ENCODE results near the gene EFHC2. TPM values are rescaled to one million over a fixed set of nuclear protein-coding genes. Genes with fewer than 3 reads are reported as not detected.

EFHC2 gene
- total RNA-seq, 1 experiment from 2014 or later, result not detected

DNA sequence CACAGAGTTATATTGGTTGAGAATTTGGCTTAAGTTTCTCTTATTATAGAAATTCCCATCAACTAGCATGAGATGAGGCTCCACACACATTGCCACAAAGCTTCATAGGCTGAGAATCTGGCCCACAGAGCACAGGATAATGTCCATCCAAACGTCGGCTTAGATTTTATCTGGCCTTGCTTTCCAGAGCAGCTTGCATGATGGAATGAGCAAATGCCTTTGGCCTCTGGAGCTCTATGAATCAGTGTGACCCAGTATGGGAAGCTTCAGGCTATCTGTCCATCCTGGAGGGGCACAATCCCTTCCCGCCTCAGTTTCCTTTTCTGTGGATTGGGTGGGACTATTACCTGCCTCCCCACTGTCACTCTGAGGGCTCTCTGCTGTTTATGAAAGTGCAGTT lies 238.8 kb downstream of the EFHC2 start:
- Histone ChIP-seq H2AFZ (ENCODE audit: low read depth, low read length, poor library complexity, severe bottlenecking) (no peak overlapping the region), H3K27ac (ENCODE audit: low read depth, low read length) (no peak overlapping the region), H3K79me2 (ENCODE audit: insufficient read depth, low read length) (no peaks in the 10 kb centered on the region), H3K9me3 (ENCODE audit: control insufficient read depth in 1 of 2, insufficient read depth in 1 of 2, low read depth in 1 of 2, low read length in 2 of 2) (no peaks in the 10 kb centered on the region), H4K20me1 (ENCODE audit: insufficient read depth) (no peaks in the 10 kb centered on the region), H3K36me3 (ENCODE audit: control insufficient read depth in 1 of 2, insufficient read depth in 2 of 2, low read length in 2 of 2) (no peaks in the 10 kb centered on the region), H3K4me1 (ENCODE audit: control insufficient read depth in 1 of 2, insufficient read depth in 2 of 2, low read length in 2 of 2) (no peaks in the 10 kb centered on the region), H3K4me3 (replicated peaks in 1 of 2; ENCODE audit: low read depth in 1 of 2, low read length in 2 of 2) (no peak overlapping the region), H3K9me2 (ENCODE audit: insufficient read depth) (no peaks in the 10 kb centered on the region), H3K4me2 (ENCODE audit: low read length) (no peak overlapping the region), H3K27me3 (ENCODE audit: insufficient read depth, low read length) (no peaks in the 10 kb centered on the region), H3K9ac (ENCODE audit: low read length) (no peak overlapping the region)
- BruUV-seq (replicated peaks), result no TSS peak
- DNase-seq (ENCODE audit: low read depth, low spot score) (no peak), ATAC-seq (no peak)
- TF ChIP-seq SRF (IDR thresholded peaks at IDR 0.05; ENCODE audit: low read depth) (no peak), POLR2AphosphoS5 (IDR thresholded peaks at IDR 0.05; ENCODE audit: low read depth, low read length) (no peak), EZH2phosphoT487 (IDR thresholded peaks at IDR 0.05; ENCODE audit: borderline replicate concordance) (no peak), RAD21 (IDR thresholded peaks at IDR 0.05; ENCODE audit: low read depth) (no peak), ZNF274 (IDR thresholded peaks at IDR 0.05; ENCODE audit: low read depth, low read length) (no peak)
- ChIA-PET CTCF (no interaction called here), POLR2A (no interaction called here), RAD21 (ENCODE audit: low non-redundant PET in 1 of 2, low total read pairs in 2 of 2, uncharacterized antibody in 2 of 2, unreplicated experiment in 2 of 2) (no interaction called here)
- intact Hi-C loops (cut with micrococcal nuclease), result no loop called here

DNA sequence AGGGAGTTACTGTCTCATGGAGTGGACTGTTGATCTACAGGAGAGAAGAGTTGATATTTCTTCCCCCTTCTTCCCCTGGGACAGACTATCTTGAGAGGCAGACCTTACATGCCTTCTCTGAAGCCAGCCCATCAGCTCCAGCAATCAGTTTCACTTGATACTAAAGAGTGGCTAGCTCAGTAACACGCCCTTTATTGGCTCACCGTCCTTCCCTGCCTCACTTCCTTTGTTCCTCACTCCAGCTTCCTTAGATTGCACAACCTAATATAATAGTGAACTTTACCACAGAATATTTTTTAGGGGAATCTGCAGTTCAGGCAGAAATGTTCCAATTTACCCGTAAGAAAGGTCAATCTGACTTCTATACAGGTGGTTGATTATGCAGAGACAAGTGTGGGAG lies 242.2 kb downstream of the EFHC2 start:
- H2AFZ ChIP-seq (ENCODE audit: low read depth, low read length, poor library complexity, severe bottlenecking), result no peak overlapping the region
- intact Hi-C loops (cut with micrococcal nuclease), result no loop called here
- POLR2A ChIA-PET, result no interaction called here
- no peaks in the 10 kb centered on the region for H3K9me3 ChIP-seq (ENCODE audit: control insufficient read depth in 1 of 2, insufficient read depth in 1 of 2, low read depth in 1 of 2, low read length in 2 of 2)
- no TSS peak for BruUV-seq (replicated peaks)
- no peak for DNase-seq (ENCODE audit: low read depth, low spot score)
- H3K27me3 ChIP-seq (ENCODE audit: insufficient read depth, low read length), result no peaks in the 10 kb centered on the region
- H3K4me2 ChIP-seq (ENCODE audit: low read length), result no peak overlapping the region
- no peak overlapping the region for H3K27ac ChIP-seq (ENCODE audit: low read depth, low read length)
- no peaks in the 10 kb centered on the region for H3K36me3 ChIP-seq (ENCODE audit: control insufficient read depth in 1 of 2, insufficient read depth in 2 of 2, low read length in 2 of 2)
- H3K4me3 ChIP-seq (replicated peaks in 1 of 2; ENCODE audit: low read depth in 1 of 2, low read length in 2 of 2), result no peak overlapping the region
- no peaks in the 10 kb centered on the region for H3K4me1 ChIP-seq (ENCODE audit: control insufficient read depth in 1 of 2, insufficient read depth in 2 of 2, low read length in 2 of 2)
- TF ChIP-seq, protein P1, sequence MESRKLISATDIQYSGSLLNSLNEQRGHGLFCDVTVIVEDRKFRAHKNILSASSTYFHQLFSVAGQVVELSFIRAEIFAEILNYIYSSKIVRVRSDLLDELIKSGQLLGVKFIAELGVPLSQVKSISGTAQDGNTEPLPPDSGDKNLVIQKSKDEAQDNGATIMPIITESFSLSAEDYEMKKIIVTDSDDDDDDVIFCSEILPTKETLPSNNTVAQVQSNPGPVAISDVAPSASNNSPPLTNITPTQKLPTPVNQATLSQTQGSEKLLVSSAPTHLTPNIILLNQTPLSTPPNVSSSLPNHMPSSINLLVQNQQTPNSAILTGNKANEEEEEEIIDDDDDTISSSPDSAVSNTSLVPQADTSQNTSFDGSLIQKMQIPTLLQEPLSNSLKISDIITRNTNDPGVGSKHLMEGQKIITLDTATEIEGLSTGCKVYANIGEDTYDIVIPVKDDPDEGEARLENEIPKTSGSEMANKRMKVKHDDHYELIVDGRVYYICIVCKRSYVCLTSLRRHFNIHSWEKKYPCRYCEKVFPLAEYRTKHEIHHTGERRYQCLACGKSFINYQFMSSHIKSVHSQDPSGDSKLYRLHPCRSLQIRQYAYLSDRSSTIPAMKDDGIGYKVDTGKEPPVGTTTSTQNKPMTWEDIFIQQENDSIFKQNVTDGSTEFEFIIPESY (IDR thresholded peaks at IDR 0.05; ENCODE audit: extremely low read depth, insufficient replicate concordance, low read length), result no peak
- no peak for TF ChIP-seq POLR2AphosphoS5 (IDR thresholded peaks at IDR 0.05; ENCODE audit: low read depth, low read length)
- no peak for TF ChIP-seq CTCF (IDR thresholded peaks at IDR 0.05 in 2 of 3, conservative IDR thresholded peaks at IDR 0.05 in 1 of 3; ENCODE audit: borderline replicate concordance in 1 of 3, insufficient read depth in 1 of 3, low read depth in 2 of 3, low read length in 2 of 3)
- TF ChIP-seq CBX3 (IDR thresholded peaks at IDR 0.05; ENCODE audit: low read depth), result no peak
- TF ChIP-seq ZNF274 (IDR thresholded peaks at IDR 0.05; ENCODE audit: low read depth, low read length), result no peak
- no peak for TF ChIP-seq SP1 (IDR thresholded peaks at IDR 0.05; ENCODE audit: low read depth)
- no peak for TF ChIP-seq EZH2 (IDR thresholded peaks at IDR 0.05)
- TF ChIP-seq CEBPB (IDR thresholded peaks at IDR 0.05; ENCODE audit: low read depth), result no peak
- TF ChIP-seq, protein P2, sequence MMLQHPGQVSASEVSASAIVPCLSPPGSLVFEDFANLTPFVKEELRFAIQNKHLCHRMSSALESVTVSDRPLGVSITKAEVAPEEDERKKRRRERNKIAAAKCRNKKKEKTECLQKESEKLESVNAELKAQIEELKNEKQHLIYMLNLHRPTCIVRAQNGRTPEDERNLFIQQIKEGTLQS (IDR thresholded peaks at IDR 0.05), result no peak
- no peak for TF ChIP-seq EZH2phosphoT487 (IDR thresholded peaks at IDR 0.05; ENCODE audit: borderline replicate concordance)
- no peak for TF ChIP-seq FOSL1 (IDR thresholded peaks at IDR 0.05; ENCODE audit: low read depth)
- no peaks in the 10 kb centered on the region for H3K79me2 ChIP-seq (ENCODE audit: insufficient read depth, low read length)
- no peak overlapping the region for H3K9ac ChIP-seq (ENCODE audit: low read length)
- H3K9me2 ChIP-seq (ENCODE audit: insufficient read depth), result no peaks in the 10 kb centered on the region
- CTCF ChIA-PET, result no interaction called here
- no peak for ATAC-seq
- H4K20me1 ChIP-seq (ENCODE audit: insufficient read depth), result no peaks in the 10 kb centered on the region
- RAD21 ChIA-PET (ENCODE audit: low non-redundant PET in 1 of 2, low total read pairs in 2 of 2, uncharacterized antibody in 2 of 2, unreplicated experiment in 2 of 2), result no interaction called here
